Adrenal gland (tissue), 5 donors: ENCODE measurements around the gene CDK9.

Source experiments
- POLR2A ChIP-seq, 2 donors: fragments of 450-650 bp; IDR thresholded peaks; one replicate each; pipeline ENCODE4 v1.6.1; 2017; ENCODE audit warnings: antibody characterized with exemption in 2 of 2, mild to moderate bottlenecking in 2 of 2, moderate library complexity in 1 of 2
- TF ChIP-seq, protein P1 (sequence below), 6 experiments: fragments of 450-650 bp in 4 of 6; fragments of 200-600 bp in 2 of 6; sonication (generic) in 1 of 6; IDR thresholded peaks; 1 replicate in 5 of 6; 2 replicates in 1 of 6; pipeline versions ENCODE4 v1.5.1 to v1.8.0; 2016 to 2021; ENCODE audit warnings: antibody characterized with exemption in 6 of 6, mild to moderate bottlenecking in 2 of 6, moderate library complexity in 1 of 6
- donor health status: DM: no; HTN: no; CAD: no.

GRCh38 chr9:127809002-127809539, 23.2 kb downstream of the CDK9 start:
- TF ChIP-seq, protein P1, sequence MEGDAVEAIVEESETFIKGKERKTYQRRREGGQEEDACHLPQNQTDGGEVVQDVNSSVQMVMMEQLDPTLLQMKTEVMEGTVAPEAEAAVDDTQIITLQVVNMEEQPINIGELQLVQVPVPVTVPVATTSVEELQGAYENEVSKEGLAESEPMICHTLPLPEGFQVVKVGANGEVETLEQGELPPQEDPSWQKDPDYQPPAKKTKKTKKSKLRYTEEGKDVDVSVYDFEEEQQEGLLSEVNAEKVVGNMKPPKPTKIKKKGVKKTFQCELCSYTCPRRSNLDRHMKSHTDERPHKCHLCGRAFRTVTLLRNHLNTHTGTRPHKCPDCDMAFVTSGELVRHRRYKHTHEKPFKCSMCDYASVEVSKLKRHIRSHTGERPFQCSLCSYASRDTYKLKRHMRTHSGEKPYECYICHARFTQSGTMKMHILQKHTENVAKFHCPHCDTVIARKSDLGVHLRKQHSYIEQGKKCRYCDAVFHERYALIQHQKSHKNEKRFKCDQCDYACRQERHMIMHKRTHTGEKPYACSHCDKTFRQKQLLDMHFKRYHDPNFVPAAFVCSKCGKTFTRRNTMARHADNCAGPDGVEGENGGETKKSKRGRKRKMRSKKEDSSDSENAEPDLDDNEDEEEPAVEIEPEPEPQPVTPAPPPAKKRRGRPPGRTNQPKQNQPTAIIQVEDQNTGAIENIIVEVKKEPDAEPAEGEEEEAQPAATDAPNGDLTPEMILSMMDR (IDR thresholded peaks at IDR 0.05): no peak
- TF ChIP-seq POLR2A (IDR thresholded peaks at IDR 0.05): no peak
